HG03571 (cell line): Measurements from ENCODE around the gene PRXL2C.
"Not testable (repeated sequence)": the region's sequence is repeated elsewhere in the genome, so short reads cannot be mapped to it uniquely, and the experiment has no call there.

Source experiments
- ATAC-seq: cut with Tn5 transposase; IDR thresholded peaks from one replicate; pipeline ENCODE4 v1.9.1; 2021; ENCODE audit not compliant: unreplicated experiment

Gene PRXL2C

GRCh38 chr9:96655198-96655851 lies at the start of gene PRXL2C:
PRXL2C (minus strand) TSS chr9:96655317; CDS start chr9:96655281, 36 bp downstream.
- ATAC-seq = peak; percentile 70

- ATAC-seq = not testable (repeated sequence)
Observed at GRCh38 chr9:96700721-96701375, 45.7 kb upstream of the PRXL2C start.

- no peak for ATAC-seq
Observed at GRCh38 chr9:96691326-96691725, 36.2 kb upstream of the PRXL2C start.

- no peak for ATAC-seq
Observed at GRCh38 chr9:96688745-96689464, 33.8 kb upstream of the PRXL2C start.

GRCh38 chr9:96688187-96688586 lies 33.1 kb upstream of the PRXL2C start:
- no peak for ATAC-seq

GRCh38 chr9:96686638-96687335 lies 31.7 kb upstream of the PRXL2C start:
- no peak for ATAC-seq

- ATAC-seq = no peak
Observed at GRCh38 chr9:96680812-96681499, 25.8 kb upstream of the PRXL2C start.

GRCh38 chr9:96674906-96675538 lies 19.9 kb upstream of the PRXL2C start:
- no peak for ATAC-seq

GRCh38 chr9:96673786-96674185 lies 18.7 kb upstream of the PRXL2C start:
- ATAC-seq = not testable (repeated sequence)

- no peak for ATAC-seq
Observed at GRCh38 chr9:96668868-96669534, 13.9 kb upstream of the PRXL2C start.

GRCh38 chr9:96667363-96667728 lies 12.2 kb upstream of the PRXL2C start:
- no peak for ATAC-seq

- ATAC-seq = not testable (repeated sequence)
Observed at GRCh38 chr9:96666653-96667362, 11.7 kb upstream of the PRXL2C start.

- no peak for ATAC-seq
Observed at GRCh38 chr9:96665789-96666188, 10.7 kb upstream of the PRXL2C start.

- ATAC-seq = no peak
Observed at GRCh38 chr9:96663506-96664120, 8.5 kb upstream of the PRXL2C start.

GRCh38 chr9:96661711-96662110 lies 6.6 kb upstream of the PRXL2C start:
- ATAC-seq = no peak

GRCh38 chr9:96660692-96661248 lies 5.7 kb upstream of the PRXL2C start:
- no peak for ATAC-seq

- peak; percentile 39 for ATAC-seq
Observed at GRCh38 chr9:96654450-96655197, 493 bp downstream of the PRXL2C start.

GRCh38 chr9:96651626-96652025 lies 3.5 kb downstream of the PRXL2C start:
- ATAC-seq = no peak
